ENCODE results near the gene ATP6V1B1. TPM values are rescaled to one million over a fixed set of nuclear protein-coding genes. Genes with fewer than 3 reads are reported as not detected.

Gene ATP6V1B1
- polyA plus RNA-seq, 1 donor (not counting 4 experiments of a cell fraction or from before 2014, with no cell fraction given): not detected

DNA sequence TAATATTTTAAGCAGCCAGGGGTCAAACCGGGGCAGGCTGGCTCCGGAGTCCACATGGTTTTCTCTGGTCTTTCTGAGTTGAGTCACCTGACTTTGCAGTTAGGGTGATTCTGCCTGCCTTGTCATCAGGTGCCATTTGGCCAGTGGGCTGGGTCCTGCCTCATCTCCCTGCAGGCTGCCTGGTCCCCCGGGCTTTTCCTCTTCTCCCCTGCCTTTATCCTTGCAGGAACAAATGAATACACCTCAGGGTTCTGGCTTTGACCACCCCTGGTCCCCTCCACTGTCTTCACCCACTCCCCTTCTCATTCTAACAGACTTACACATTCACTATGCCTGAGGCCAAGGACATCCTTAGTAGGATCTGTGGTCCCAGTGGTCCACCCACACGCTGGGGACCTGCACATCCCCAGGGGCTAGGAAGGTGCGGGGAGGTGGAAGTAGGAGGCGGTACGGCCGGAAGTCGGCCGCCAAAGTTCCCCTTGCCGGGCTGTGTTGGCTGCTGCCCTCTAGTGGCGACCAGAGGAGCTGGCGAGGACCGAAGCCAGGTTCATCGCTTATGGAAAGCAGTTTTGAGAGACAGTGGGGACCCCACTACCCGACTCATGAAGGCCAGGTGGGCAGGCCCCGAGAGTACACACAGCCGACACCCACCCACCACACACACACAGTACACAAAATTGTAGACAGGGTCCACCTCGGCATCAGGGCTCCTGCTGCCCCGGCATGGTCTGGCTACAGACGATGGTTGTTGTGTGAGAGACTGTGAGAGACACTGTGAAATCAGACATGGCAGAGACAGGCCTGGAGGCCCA is 65.3 kb downstream of the ATP6V1B1 start:
- no peaks in the 10 kb centered on the region for H3K9me3 ChIP-seq (ENCODE audit: control insufficient read depth, low read depth, low read length)
- no peaks in the 10 kb centered on the region for H4K20me1 ChIP-seq (ENCODE audit: control insufficient read depth, extremely low read depth, insufficient read depth, low read length)
- no peaks in the 10 kb centered on the region for H3K79me2 ChIP-seq (ENCODE audit: control insufficient read depth, insufficient read depth, low read length)
- dilution Hi-C loops (cut with MboI; ENCODE audit: extremely low pct_ligation_motif_present, low sequenced_read_pairs): no loop called here
- peak; percentile 13 for FAIRE-seq
- no peaks in the 10 kb centered on the region for H3K36me3 ChIP-seq (ENCODE audit: control insufficient read depth in 2 of 2, extremely low read depth in 1 of 2, insufficient read depth in 2 of 2, low read length in 2 of 2)
- peaks cover 3% of the 10 kb centered on the region for H3K27me3 ChIP-seq (ENCODE audit: control insufficient read depth, extremely low read depth, insufficient read depth, low read length)
- no peak overlapping the region for H3K9ac ChIP-seq (ENCODE audit: control insufficient read depth, extremely low read depth, insufficient read depth, low read length)
- H2AFZ ChIP-seq (ENCODE audit: control insufficient read depth, low read length): peak overlapping the region; percentile 98
- H3K4me2 ChIP-seq (ENCODE audit: control insufficient read depth, extremely low read depth, insufficient read depth, low read depth, low read length): peak overlapping the region; percentile 80
- H3K9me1 ChIP-seq (ENCODE audit: control insufficient read depth, extremely low read depth, insufficient read depth, low read length): no peaks in the 10 kb centered on the region
- H3K27ac ChIP-seq (ENCODE audit: control insufficient read depth, insufficient read depth, low read length): no peak overlapping the region
- DNase-seq (ENCODE audit: low read depth, low spot score): no peak
- no peak for TF ChIP-seq EZH2 (IDR thresholded peaks at IDR 0.05; ENCODE audit: low read length)
- TF ChIP-seq, protein P1, sequence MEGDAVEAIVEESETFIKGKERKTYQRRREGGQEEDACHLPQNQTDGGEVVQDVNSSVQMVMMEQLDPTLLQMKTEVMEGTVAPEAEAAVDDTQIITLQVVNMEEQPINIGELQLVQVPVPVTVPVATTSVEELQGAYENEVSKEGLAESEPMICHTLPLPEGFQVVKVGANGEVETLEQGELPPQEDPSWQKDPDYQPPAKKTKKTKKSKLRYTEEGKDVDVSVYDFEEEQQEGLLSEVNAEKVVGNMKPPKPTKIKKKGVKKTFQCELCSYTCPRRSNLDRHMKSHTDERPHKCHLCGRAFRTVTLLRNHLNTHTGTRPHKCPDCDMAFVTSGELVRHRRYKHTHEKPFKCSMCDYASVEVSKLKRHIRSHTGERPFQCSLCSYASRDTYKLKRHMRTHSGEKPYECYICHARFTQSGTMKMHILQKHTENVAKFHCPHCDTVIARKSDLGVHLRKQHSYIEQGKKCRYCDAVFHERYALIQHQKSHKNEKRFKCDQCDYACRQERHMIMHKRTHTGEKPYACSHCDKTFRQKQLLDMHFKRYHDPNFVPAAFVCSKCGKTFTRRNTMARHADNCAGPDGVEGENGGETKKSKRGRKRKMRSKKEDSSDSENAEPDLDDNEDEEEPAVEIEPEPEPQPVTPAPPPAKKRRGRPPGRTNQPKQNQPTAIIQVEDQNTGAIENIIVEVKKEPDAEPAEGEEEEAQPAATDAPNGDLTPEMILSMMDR (optimal IDR thresholded peaks at IDR 0.05 in 1 of 3, IDR thresholded peaks at IDR 0.05 in 1 of 3, conservative IDR thresholded peaks at IDR 0.05 in 1 of 3; ENCODE audit: extremely low read depth in 1 of 3, insufficient read depth in 2 of 3, low read length in 3 of 3): peak; percentile 86 to 98 (median 87)
- H3K4me1 ChIP-seq (ENCODE audit: control insufficient read depth, extremely low read depth, insufficient read depth, low read length): peaks cover 3% of the 10 kb centered on the region
- H3K4me3 ChIP-seq (ENCODE audit: control insufficient read depth in 2 of 3, extremely low read depth in 1 of 3, insufficient read depth in 2 of 3, low read depth in 1 of 3, low read length in 3 of 3): peak overlapping the region in 2 of 3 experiments; percentile 9 to 46

DNA sequence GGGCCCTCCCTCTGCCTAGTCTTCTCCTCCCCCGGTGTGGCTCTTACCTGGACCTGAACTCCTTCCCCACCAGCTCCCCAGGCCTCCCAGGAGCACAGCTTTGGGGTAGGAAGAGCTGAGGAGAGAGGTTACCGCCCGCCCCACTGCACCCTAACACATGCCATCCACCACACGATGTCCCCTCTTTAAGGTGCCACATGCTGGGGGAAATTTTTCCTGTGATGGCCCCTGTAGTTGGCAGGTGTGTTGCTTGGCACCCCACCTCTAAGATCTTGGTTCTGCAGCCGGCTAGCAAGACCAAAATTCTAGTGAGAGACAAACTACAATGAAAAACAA is 65.9 kb downstream of the ATP6V1B1 start:
- Histone ChIP-seq H3K9ac (ENCODE audit: control insufficient read depth, extremely low read depth, insufficient read depth, low read length) (no peak overlapping the region), H3K9me3 (ENCODE audit: control insufficient read depth, low read depth, low read length) (no peaks in the 10 kb centered on the region), H3K27me3 (ENCODE audit: control insufficient read depth, extremely low read depth, insufficient read depth, low read length) (peaks cover 3% of the 10 kb centered on the region), H3K9me1 (ENCODE audit: control insufficient read depth, extremely low read depth, insufficient read depth, low read length) (no peaks in the 10 kb centered on the region), H3K27ac (ENCODE audit: control insufficient read depth, insufficient read depth, low read length) (no peak overlapping the region), H3K4me2 (ENCODE audit: control insufficient read depth, extremely low read depth, insufficient read depth, low read depth, low read length) (no peak overlapping the region), H3K36me3 (ENCODE audit: control insufficient read depth in 2 of 2, extremely low read depth in 1 of 2, insufficient read depth in 2 of 2, low read length in 2 of 2) (no peaks in the 10 kb centered on the region), H2AFZ (ENCODE audit: control insufficient read depth, low read length) (peak overlapping the region; percentile 1), H3K4me1 (ENCODE audit: control insufficient read depth, extremely low read depth, insufficient read depth, low read length) (peaks cover 3% of the 10 kb centered on the region), H3K4me3 (ENCODE audit: control insufficient read depth in 2 of 3, extremely low read depth in 1 of 3, insufficient read depth in 2 of 3, low read depth in 1 of 3, low read length in 3 of 3) (no peak overlapping the region), H3K79me2 (ENCODE audit: control insufficient read depth, insufficient read depth, low read length) (no peaks in the 10 kb centered on the region), H4K20me1 (ENCODE audit: control insufficient read depth, extremely low read depth, insufficient read depth, low read length) (no peaks in the 10 kb centered on the region)
- dilution Hi-C loops (cut with MboI; ENCODE audit: extremely low pct_ligation_motif_present, low sequenced_read_pairs): no loop called here
- FAIRE-seq (no peak), DNase-seq (ENCODE audit: low read depth, low spot score) (no peak)
- TF ChIP-seq EZH2 (IDR thresholded peaks at IDR 0.05; ENCODE audit: low read length): no peak
- TF ChIP-seq, protein P1 (optimal IDR thresholded peaks at IDR 0.05 in 1 of 3, IDR thresholded peaks at IDR 0.05 in 1 of 3, conservative IDR thresholded peaks at IDR 0.05 in 1 of 3; ENCODE audit: extremely low read depth in 1 of 3, insufficient read depth in 2 of 3, low read length in 3 of 3): no peak

Measured in keratinocyte (primary cell).